HEK293 (cell line): ENCODE data around the gene MED14.

Source experiments
- FEZF1 ChIP-seq: fragments of 450-650 bp; formaldehyde crosslinking; IDR thresholded peaks from 2 replicates; pipeline ENCODE4 v1.5.1; 2016; ENCODE audit warnings: missing biosample characterization, missing genetic modification characterization
- GLI4 ChIP-seq: fragments of 450-650 bp; formaldehyde crosslinking; IDR thresholded peaks from 2 replicates; pipeline ENCODE4 v1.5.1; 2016; ENCODE audit warnings: missing biosample characterization, missing genetic modification characterization
- KLF7 ChIP-seq: fragments of 450-650 bp; formaldehyde crosslinking; IDR thresholded peaks from 2 replicates; pipeline ENCODE4 v1.5.1; 2016; ENCODE audit warnings: missing biosample characterization, missing genetic modification characterization, borderline replicate concordance
- MYNN ChIP-seq: fragments of 450-650 bp; formaldehyde crosslinking; IDR thresholded peaks from 2 replicates; pipeline ENCODE4 v1.5.1; 2016; ENCODE audit warnings: missing biosample characterization, missing genetic modification characterization, borderline replicate concordance
- OSR2 ChIP-seq: fragments of 450-650 bp; formaldehyde crosslinking; IDR thresholded peaks from 2 replicates; pipeline ENCODE4 v1.5.1; 2016; ENCODE audit warnings: missing biosample characterization, missing genetic modification characterization
- OVOL3 ChIP-seq: fragments of 450-650 bp; formaldehyde crosslinking; IDR thresholded peaks from 2 replicates; pipeline ENCODE4 v1.5.1; 2016; ENCODE audit warnings: missing biosample characterization, missing genetic modification characterization
- SP2 ChIP-seq: fragments of 450-650 bp; formaldehyde crosslinking; IDR thresholded peaks from 2 replicates; pipeline ENCODE4 v1.5.1; 2016; ENCODE audit warnings: missing biosample characterization, missing genetic modification characterization
- ZBTB48 ChIP-seq: fragments of 450-650 bp; formaldehyde crosslinking; IDR thresholded peaks from 2 replicates; pipeline ENCODE4 v1.5.1; 2016; ENCODE audit warnings: missing biosample characterization, missing genetic modification characterization
- ZNF133 ChIP-seq: fragments of 450-650 bp; formaldehyde crosslinking; IDR thresholded peaks from 2 replicates; pipeline ENCODE4 v1.5.1; 2016; ENCODE audit warnings: missing biosample characterization, missing genetic modification characterization
- ZNF174 ChIP-seq: fragments of 450-650 bp; formaldehyde crosslinking; IDR thresholded peaks from 2 replicates; pipeline ENCODE4 v1.5.0; 2017; ENCODE audit warnings: missing biosample characterization, mild to moderate bottlenecking, missing genetic modification characterization
- ZNF202 ChIP-seq: fragments of 450-650 bp; formaldehyde crosslinking; IDR thresholded peaks from 2 replicates; pipeline ENCODE4 v1.5.1; 2016; ENCODE audit warnings: missing biosample characterization, missing genetic modification characterization, borderline replicate concordance
- ZNF214 ChIP-seq: fragments of 450-650 bp; formaldehyde crosslinking; IDR thresholded peaks from 2 replicates; pipeline ENCODE4 v1.5.1; 2017; ENCODE audit warnings: missing biosample characterization, mild to moderate bottlenecking, missing genetic modification characterization, borderline replicate concordance
- ZNF239 ChIP-seq: fragments of 450-650 bp; formaldehyde crosslinking; IDR thresholded peaks from 2 replicates; pipeline ENCODE4 v1.5.1; 2016; ENCODE audit warnings: missing biosample characterization, missing genetic modification characterization
- ZNF274 ChIP-seq, 2 experiments: fragments of 200-500 bp in 1 of 2; fragments of 450-650 bp in 1 of 2; sonication (Bioruptor generic) in 1 of 2; formaldehyde crosslinking in 1 of 2; IDR thresholded peaks; 2 replicates each; pipeline versions ENCODE4 v1.5.1 to v1.6.1; 2014 to 2016; ENCODE audit warnings: borderline replicate concordance in 1 of 2, inconsistent platforms in 1 of 2, low read length in 1 of 2, missing biosample characterization in 1 of 2, missing genetic modification characterization in 1 of 2
- ZNF292 ChIP-seq: fragments of 450-650 bp; formaldehyde crosslinking; IDR thresholded peaks from 2 replicates; pipeline ENCODE4 v1.5.1; 2016; ENCODE audit warnings: low read depth, missing biosample characterization, missing genetic modification characterization, borderline replicate concordance
- ZNF311 ChIP-seq: fragments of 450-650 bp; formaldehyde crosslinking; IDR thresholded peaks from 2 replicates; pipeline ENCODE4 v1.5.1; 2017; ENCODE audit warnings: missing biosample characterization, missing genetic modification characterization, borderline replicate concordance
- ZNF350 ChIP-seq: fragments of 450-650 bp; formaldehyde crosslinking; IDR thresholded peaks from 2 replicates; pipeline ENCODE4 v1.5.0; 2017; ENCODE audit warnings: missing biosample characterization, mild to moderate bottlenecking, missing genetic modification characterization
- ZNF404 ChIP-seq: fragments of 450-650 bp; formaldehyde crosslinking; IDR thresholded peaks from 2 replicates; pipeline ENCODE4 v1.5.1; 2017; ENCODE audit warnings: missing biosample characterization, missing genetic modification characterization
- ZNF416 ChIP-seq: fragments of 450-650 bp; formaldehyde crosslinking; IDR thresholded peaks from 2 replicates; pipeline ENCODE4 v1.5.1; 2016; ENCODE audit warnings: missing biosample characterization, missing genetic modification characterization
- ZNF473 ChIP-seq: fragments of 450-650 bp; formaldehyde crosslinking; IDR thresholded peaks from 2 replicates; pipeline ENCODE4 v1.5.1; 2017; ENCODE audit warnings: missing biosample characterization, missing genetic modification characterization
- ZNF48 ChIP-seq: fragments of 450-650 bp; formaldehyde crosslinking; IDR thresholded peaks from 2 replicates; pipeline ENCODE4 v1.5.1; 2016; ENCODE audit warnings: missing biosample characterization, missing genetic modification characterization
- ZNF571 ChIP-seq: fragments of 450-650 bp; formaldehyde crosslinking; IDR thresholded peaks from 2 replicates; pipeline ENCODE4 v1.5.0; 2017; ENCODE audit warnings: missing biosample characterization, missing genetic modification characterization
- ZNF600 ChIP-seq: fragments of 450-650 bp; formaldehyde crosslinking; IDR thresholded peaks from 2 replicates; pipeline ENCODE4 v1.5.1; 2016; ENCODE audit warnings: missing biosample characterization, missing genetic modification characterization
- ZNF610 ChIP-seq: fragments of 450-650 bp; formaldehyde crosslinking; IDR thresholded peaks from 2 replicates; pipeline ENCODE4 v1.5.1; 2016; ENCODE audit warnings: missing biosample characterization, missing genetic modification characterization, borderline replicate concordance
- ZNF629 ChIP-seq: fragments of 450-650 bp; formaldehyde crosslinking; IDR thresholded peaks from 2 replicates; pipeline ENCODE4 v1.5.1; 2017; ENCODE audit warnings: missing biosample characterization, missing genetic modification characterization
- ZNF707 ChIP-seq: fragments of 450-650 bp; formaldehyde crosslinking; IDR thresholded peaks from 2 replicates; pipeline ENCODE4 v1.5.1; 2016; ENCODE audit warnings: missing biosample characterization, missing genetic modification characterization
- ZNF776 ChIP-seq: fragments of 450-650 bp; formaldehyde crosslinking; IDR thresholded peaks from 2 replicates; pipeline ENCODE4 v1.5.0; 2017; ENCODE audit warnings: missing biosample characterization, missing genetic modification characterization, borderline replicate concordance
- ZNF792 ChIP-seq: fragments of 450-650 bp; formaldehyde crosslinking; IDR thresholded peaks from 2 replicates; pipeline ENCODE4 v1.5.1; 2016; ENCODE audit warnings: missing biosample characterization, missing genetic modification characterization
- ZNF843 ChIP-seq: fragments of 450-650 bp; formaldehyde crosslinking; IDR thresholded peaks from 2 replicates; pipeline ENCODE4 v1.5.1; 2016; ENCODE audit warnings: missing biosample characterization, missing genetic modification characterization
- ZSCAN16 ChIP-seq: fragments of 450-650 bp; formaldehyde crosslinking; IDR thresholded peaks from 2 replicates; pipeline ENCODE4 v1.5.1; 2016; ENCODE audit warnings: missing biosample characterization, missing genetic modification characterization
- TF ChIP-seq, protein P1 (sequence below): fragments of 450-650 bp; formaldehyde crosslinking; IDR thresholded peaks from 2 replicates; pipeline ENCODE4 v1.5.1; 2017; ENCODE audit warnings: missing biosample characterization, missing genetic modification characterization
- TF ChIP-seq, protein P2 (sequence below): fragments of 450-650 bp; formaldehyde crosslinking; IDR thresholded peaks from 2 replicates; pipeline ENCODE4 v1.5.1; 2016; ENCODE audit warnings: missing biosample characterization, missing genetic modification characterization, low read depth
- TF ChIP-seq, protein P3 (sequence below): fragments of 450-650 bp; formaldehyde crosslinking; IDR thresholded peaks from 2 replicates; pipeline ENCODE4 v1.5.1; 2016; ENCODE audit warnings: missing biosample characterization, missing genetic modification characterization

MED14 gene

DNA sequence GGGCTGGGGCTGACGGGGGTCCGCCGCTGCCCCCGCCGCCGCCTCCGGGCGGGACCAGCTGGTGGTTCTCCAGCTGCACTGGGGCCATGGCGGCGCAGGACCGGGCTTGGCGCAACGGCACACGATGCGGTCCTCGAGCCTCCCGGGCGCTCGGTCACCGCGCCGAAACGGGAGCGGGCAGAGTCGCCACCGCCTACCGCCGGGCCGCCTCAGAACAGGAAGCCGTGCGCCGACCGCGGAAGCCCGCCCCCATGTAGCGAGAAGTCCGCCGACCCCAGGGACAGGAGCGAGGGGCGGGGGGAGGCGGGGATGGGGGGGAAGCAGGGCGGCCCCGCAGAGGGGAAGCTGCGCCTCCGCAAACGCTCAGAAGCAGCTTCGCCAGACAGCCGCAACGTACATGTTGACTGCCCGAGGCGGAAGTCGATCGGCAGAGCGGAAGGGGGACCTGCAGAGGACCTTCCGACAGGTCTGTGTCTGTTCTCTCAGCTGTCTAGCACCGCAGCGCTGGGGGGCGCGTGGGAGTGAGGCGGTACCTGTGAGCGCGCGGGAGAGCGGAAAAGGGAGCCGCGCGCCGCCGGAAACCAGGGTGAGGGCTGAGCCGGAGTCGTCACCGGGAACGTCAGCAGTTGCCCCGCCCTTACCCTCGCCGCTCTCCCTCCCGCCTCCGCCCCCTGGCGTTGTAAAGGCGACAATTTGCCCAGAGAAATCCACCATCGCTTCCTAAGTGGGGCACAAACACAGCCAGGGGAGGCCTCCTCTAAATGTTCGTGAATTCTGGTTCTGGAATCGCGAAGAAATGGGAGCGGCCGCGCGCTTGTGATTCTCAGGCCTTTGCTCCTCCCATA lies at the start of gene MED14 (continued):
- TF ChIP-seq KLF7 (peak; percentile 83; the same call in 1 of the 2 replicates), ZNF292 (tag by site-specific recombination) (no peak), ZNF311 (no peak), ZNF416 (tag by site-specific recombination) (no peak), ZNF707 (tag by site-specific recombination) (no peak), ZNF792 (tag by site-specific recombination) (no peak), ZNF239 (tag by site-specific recombination) (no peak), GLI4 (no peak; the same call in 1 of the 2 replicates), ZNF776 (tag by site-specific recombination) (no peak), SP2 (peak; percentile 88), ZNF133 (tag by site-specific recombination) (no peak), ZNF843 (0 out of 2 replicates have a peak, but pooled peaks have one; percentile 71), OVOL3 (tag by site-specific recombination) (no peak), ZNF629 (tag by site-specific recombination) (peak; percentile 98), ZNF350 (tag by site-specific recombination) (no peak), MYNN (tag by site-specific recombination) (no peak), ZNF174 (tag by site-specific recombination) (no peak), ZNF274 (IDR thresholded peaks at IDR 0.05; ENCODE audit: low read length) (no peak), ZNF274 (tag by site-specific recombination; IDR thresholded peaks at IDR 0.05; ENCODE audit: borderline replicate concordance) (no peak), ZNF610 (tag by site-specific recombination) (peak; percentile 78; the same call in 1 of the 2 replicates), FEZF1 (tag by site-specific recombination) (no peak), ZNF202 (tag by site-specific recombination) (0 out of 2 replicates have a peak, but pooled peaks have one; percentile 38), ZNF571 (tag by site-specific recombination) (no peak), ZNF473 (tag by site-specific recombination) (no peak), ZNF404 (no peak), ZBTB48 (tag by site-specific recombination) (no peak), ZNF600 (peak; percentile 65; the same call in 1 of the 2 replicates), ZNF48 (tag by site-specific recombination) (no peak), OSR2 (tag by site-specific recombination) (peak; percentile 78), ZNF214 (tag by site-specific recombination) (no peak), ZSCAN16 (tag by site-specific recombination) (no peak)
- TF ChIP-seq, protein P1, sequence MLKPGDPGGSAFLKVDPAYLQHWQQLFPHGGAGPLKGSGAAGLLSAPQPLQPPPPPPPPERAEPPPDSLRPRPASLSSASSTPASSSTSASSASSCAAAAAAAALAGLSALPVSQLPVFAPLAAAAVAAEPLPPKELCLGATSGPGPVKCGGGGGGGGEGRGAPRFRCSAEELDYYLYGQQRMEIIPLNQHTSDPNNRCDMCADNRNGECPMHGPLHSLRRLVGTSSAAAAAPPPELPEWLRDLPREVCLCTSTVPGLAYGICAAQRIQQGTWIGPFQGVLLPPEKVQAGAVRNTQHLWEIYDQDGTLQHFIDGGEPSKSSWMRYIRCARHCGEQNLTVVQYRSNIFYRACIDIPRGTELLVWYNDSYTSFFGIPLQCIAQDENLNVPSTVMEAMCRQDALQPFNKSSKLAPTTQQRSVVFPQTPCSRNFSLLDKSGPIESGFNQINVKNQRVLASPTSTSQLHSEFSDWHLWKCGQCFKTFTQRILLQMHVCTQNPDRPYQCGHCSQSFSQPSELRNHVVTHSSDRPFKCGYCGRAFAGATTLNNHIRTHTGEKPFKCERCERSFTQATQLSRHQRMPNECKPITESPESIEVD (tag by site-specific recombination): no peak
- TF ChIP-seq, protein P2, sequence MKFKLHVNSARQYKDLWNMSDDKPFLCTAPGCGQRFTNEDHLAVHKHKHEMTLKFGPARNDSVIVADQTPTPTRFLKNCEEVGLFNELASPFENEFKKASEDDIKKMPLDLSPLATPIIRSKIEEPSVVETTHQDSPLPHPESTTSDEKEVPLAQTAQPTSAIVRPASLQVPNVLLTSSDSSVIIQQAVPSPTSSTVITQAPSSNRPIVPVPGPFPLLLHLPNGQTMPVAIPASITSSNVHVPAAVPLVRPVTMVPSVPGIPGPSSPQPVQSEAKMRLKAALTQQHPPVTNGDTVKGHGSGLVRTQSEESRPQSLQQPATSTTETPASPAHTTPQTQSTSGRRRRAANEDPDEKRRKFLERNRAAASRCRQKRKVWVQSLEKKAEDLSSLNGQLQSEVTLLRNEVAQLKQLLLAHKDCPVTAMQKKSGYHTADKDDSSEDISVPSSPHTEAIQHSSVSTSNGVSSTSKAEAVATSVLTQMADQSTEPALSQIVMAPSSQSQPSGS: peak; percentile 54
- TF ChIP-seq, protein P3, sequence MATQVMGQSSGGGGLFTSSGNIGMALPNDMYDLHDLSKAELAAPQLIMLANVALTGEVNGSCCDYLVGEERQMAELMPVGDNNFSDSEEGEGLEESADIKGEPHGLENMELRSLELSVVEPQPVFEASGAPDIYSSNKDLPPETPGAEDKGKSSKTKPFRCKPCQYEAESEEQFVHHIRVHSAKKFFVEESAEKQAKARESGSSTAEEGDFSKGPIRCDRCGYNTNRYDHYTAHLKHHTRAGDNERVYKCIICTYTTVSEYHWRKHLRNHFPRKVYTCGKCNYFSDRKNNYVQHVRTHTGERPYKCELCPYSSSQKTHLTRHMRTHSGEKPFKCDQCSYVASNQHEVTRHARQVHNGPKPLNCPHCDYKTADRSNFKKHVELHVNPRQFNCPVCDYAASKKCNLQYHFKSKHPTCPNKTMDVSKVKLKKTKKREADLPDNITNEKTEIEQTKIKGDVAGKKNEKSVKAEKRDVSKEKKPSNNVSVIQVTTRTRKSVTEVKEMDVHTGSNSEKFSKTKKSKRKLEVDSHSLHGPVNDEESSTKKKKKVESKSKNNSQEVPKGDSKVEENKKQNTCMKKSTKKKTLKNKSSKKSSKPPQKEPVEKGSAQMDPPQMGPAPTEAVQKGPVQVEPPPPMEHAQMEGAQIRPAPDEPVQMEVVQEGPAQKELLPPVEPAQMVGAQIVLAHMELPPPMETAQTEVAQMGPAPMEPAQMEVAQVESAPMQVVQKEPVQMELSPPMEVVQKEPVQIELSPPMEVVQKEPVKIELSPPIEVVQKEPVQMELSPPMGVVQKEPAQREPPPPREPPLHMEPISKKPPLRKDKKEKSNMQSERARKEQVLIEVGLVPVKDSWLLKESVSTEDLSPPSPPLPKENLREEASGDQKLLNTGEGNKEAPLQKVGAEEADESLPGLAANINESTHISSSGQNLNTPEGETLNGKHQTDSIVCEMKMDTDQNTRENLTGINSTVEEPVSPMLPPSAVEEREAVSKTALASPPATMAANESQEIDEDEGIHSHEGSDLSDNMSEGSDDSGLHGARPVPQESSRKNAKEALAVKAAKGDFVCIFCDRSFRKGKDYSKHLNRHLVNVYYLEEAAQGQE: no peak
